Sigmoid colon (tissue), 4 donors: ENCODE measurements around the gene CTSL.

ENCODE experiments used
- POLR2A ChIP-seq, 2 donors: fragments of 450-650 bp; IDR thresholded peaks; one replicate each; pipeline ENCODE4 v1.6.1; 2016; ENCODE audit warnings: antibody characterized with exemption in 2 of 2, mild to moderate bottlenecking in 2 of 2, moderate library complexity in 2 of 2
- POLR2AphosphoS5 ChIP-seq, 4 donors: sonication (generic); formaldehyde crosslinking; IDR thresholded peaks; one replicate each; pipeline ENCODE4 v1.6.1; 2017; ENCODE audit warnings: antibody characterized with exemption in 4 of 4
- TF ChIP-seq, protein P1 (sequence below), 4 experiments: fragments of 450-650 bp in 3 of 4; fragments of 200-600 bp in 1 of 4; IDR thresholded peaks; one replicate each; pipeline ENCODE4 v1.5.1; 2016 to 2019; ENCODE audit warnings: antibody characterized with exemption in 4 of 4, mild to moderate bottlenecking in 3 of 4, moderate library complexity in 2 of 4

DNA sequence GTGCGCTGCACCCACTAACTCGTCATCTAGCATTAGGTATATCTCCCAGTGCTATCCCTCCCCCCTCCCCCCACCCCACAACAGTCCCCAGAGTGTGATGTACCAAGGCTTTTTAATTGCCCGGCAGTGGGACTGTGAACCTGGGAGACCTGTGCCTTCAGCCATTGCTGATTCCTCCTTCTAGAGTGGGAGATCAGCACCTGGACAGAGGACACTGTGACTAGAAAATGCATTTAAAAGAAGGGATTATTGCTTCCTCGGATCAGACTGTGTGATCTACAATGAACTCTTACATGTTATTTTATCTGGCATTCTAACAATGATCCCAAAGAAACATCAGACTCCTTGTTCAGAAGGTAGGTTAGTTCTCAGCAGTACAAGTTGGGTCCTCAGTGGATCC lies 25.9 kb downstream of the CTSL start:
- TF ChIP-seq POLR2AphosphoS5 (IDR thresholded peaks at IDR 0.05) = no peak
- TF ChIP-seq, protein P1, sequence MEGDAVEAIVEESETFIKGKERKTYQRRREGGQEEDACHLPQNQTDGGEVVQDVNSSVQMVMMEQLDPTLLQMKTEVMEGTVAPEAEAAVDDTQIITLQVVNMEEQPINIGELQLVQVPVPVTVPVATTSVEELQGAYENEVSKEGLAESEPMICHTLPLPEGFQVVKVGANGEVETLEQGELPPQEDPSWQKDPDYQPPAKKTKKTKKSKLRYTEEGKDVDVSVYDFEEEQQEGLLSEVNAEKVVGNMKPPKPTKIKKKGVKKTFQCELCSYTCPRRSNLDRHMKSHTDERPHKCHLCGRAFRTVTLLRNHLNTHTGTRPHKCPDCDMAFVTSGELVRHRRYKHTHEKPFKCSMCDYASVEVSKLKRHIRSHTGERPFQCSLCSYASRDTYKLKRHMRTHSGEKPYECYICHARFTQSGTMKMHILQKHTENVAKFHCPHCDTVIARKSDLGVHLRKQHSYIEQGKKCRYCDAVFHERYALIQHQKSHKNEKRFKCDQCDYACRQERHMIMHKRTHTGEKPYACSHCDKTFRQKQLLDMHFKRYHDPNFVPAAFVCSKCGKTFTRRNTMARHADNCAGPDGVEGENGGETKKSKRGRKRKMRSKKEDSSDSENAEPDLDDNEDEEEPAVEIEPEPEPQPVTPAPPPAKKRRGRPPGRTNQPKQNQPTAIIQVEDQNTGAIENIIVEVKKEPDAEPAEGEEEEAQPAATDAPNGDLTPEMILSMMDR (IDR thresholded peaks at IDR 0.05) = no peak
- no peak for TF ChIP-seq POLR2A (IDR thresholded peaks at IDR 0.05)
